GM19023 (cell line): ENCODE results near the gene FOXJ3.

Experiments used
- ATAC-seq: cut with Tn5 transposase; IDR thresholded peaks from one replicate; pipeline ENCODE4 v1.9.1; 2021; ENCODE audit warnings: mild to moderate bottlenecking, moderate library complexity; ENCODE audit not compliant: unreplicated experiment

Gene FOXJ3

DNA sequence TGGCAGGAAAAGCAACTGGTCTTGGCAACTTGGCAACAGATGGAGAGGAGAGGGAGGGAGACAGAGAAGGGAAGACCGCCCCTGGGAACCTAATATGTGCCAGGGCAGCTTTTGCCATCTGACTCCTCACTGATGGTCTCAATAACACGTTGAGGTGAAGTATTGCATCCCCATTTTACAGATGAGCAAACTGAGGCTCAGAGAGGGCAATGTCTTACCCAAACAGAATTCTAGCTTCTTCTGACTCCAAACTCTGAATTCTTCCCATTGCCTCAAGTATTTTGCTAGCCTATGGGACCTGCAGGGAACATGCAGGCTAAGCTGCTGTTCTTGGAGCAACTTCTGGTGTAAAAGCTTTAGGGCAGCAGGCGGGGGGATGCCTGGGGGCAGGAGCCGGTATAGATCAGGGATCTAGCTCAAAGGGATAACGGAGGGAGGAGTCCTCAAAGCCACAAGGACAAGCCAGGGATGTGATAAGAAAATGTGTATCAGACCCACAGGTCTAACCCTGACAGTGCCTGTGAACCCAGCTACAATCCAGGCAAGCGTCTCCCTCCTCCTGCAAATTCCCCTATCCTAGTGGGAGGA, 163.3 kb downstream of the FOXJ3 start:
- no peak for ATAC-seq

DNA sequence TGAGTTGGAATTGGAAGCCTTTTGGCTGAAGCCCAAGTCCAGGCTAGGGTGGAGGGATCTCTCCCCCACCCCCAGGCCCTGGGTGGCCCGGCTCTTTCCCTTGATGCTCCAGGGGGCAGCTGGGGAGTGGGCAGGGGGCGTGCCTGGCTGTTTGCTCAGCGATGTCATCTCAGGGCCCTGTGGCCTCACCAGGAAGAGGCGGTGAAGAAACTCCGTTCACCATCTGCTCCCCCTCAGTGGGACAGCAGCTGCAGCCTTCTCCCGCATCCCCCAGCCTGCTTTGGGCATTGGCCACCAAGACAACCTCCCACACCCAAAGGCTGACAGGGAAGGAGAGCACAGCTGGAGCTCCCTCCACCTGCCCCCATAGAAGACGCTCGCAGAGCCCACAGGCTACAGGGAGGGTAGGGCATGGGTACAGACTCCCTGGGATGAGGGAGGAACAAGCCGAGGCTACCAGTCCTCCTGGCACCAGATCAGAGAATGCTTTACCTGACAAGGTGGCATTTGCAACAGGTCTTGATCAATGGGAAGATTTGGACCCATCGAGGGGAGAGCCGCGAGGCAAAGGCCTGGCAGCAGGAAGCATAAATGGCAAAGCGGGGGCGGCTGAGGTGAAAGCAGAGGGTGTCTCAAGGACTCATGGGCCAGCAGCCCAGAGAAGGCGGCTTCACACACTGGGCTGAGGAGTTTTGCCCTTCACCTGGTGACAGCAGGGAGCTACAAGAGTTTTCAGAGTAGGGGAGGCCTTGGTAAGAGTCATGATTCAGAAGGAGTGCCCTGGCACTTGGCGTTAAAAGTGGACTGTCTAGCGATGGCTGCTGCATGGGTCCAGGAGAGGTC, 164.0 kb downstream of the FOXJ3 start:
- no peak for ATAC-seq

DNA sequence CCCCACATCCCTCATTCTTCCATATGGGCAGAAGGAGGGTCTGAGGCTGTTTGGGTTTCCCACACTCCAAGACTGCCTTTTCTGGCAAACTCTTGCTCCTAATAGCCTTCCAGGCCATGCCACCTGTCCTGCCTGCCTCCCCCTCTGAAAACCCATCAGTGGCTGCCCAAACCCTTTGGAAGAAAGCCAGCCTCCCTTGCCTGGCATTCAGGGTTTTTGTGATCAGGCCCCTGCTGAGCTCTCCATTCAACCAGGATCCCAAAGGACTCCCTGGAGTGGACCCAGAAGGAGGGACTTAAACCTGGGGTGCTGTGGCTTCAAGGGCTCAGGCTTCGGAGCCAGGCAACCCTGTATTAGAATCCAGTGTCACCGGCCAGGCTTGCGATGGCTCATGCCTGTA, 166.3 kb downstream of the FOXJ3 start:
- ATAC-seq, result no peak

DNA sequence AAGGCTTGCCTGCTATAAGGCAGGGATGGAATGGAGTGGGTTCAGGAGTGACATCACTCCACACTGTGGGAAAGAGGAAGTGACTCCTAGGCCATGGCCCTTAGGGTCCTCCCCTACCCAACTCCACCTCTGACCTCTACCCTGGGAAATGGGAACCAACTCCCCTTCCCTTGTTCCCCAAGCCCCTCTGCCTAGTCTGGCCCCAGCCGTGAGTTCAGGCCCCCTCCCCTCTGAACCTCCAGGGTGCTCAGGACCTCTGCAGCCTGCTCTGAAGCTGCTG, 166.7 kb downstream of the FOXJ3 start:
- no peak for ATAC-seq

DNA sequence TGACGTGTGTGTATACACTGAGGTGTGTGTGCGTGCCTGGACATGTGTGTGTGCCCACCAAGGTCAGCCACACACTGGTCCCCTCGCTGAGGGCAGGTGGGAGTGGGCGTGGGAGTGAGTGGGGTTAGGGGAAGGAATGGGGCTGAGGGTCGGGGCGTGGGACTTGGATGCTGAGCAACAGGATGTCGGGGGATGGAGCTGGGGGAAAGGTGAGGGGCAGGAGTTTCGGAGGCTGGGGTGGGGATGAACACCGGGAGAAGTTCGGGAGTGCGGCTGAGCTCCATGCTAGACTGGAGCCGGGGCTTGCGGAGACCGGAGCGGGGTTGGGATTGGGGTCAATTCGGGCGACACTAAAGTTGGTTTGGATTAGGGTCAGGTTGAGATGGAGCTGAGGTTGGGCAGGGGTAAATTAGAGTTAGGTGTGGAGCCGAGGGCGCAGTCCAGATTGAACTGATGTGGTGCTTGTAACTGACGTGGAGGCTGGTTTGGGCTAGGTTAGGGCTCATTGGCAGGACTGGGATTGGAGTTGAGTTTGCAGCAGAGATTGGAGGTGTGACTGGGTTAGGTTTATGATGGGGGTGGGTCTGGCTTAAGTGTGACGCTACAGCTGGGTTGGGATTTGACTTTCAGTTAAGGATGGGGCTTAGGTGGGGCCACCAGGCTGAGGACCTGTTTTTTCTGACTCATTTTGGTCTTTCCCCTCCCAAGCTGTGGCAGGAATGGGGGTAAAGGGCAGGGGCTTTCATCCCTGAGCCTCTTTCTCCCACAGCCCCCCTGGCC, 167.2 kb downstream of the FOXJ3 start:
- no peak for ATAC-seq

DNA sequence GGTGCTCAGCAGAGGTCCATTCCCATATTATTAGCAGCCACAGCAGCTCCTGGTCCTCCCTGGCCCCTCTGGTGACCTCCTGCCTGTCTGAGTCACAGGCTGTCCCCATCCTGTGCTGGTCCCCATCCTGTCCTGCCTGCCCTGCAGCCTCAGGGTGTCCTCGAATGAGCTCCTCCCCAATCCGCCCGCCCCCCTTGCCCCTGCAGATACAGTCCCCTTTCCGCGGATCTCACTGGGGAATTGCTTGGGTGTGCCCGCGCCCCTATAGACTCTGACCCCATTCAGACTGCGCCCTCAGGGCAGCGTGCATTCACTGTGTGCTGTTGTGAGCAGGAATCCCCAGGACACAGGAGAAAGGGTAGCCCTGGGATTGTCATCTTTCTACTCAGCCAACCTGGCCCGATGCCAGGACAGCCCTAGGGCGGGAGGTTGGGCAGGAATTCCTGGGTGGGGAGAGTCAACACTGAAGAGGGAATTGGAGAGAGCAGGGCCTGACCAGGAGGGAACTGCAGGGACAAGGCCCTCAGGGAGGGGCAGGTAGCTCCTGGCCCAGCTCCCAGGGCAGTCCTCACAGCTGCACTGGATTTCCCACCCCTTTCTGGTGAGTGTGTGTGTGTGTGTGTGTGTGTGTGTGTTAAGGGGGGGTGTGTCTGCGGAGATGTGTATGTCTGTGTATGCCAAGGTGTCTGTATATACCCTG, 169.4 kb downstream of the FOXJ3 start:
- no peak for ATAC-seq

DNA sequence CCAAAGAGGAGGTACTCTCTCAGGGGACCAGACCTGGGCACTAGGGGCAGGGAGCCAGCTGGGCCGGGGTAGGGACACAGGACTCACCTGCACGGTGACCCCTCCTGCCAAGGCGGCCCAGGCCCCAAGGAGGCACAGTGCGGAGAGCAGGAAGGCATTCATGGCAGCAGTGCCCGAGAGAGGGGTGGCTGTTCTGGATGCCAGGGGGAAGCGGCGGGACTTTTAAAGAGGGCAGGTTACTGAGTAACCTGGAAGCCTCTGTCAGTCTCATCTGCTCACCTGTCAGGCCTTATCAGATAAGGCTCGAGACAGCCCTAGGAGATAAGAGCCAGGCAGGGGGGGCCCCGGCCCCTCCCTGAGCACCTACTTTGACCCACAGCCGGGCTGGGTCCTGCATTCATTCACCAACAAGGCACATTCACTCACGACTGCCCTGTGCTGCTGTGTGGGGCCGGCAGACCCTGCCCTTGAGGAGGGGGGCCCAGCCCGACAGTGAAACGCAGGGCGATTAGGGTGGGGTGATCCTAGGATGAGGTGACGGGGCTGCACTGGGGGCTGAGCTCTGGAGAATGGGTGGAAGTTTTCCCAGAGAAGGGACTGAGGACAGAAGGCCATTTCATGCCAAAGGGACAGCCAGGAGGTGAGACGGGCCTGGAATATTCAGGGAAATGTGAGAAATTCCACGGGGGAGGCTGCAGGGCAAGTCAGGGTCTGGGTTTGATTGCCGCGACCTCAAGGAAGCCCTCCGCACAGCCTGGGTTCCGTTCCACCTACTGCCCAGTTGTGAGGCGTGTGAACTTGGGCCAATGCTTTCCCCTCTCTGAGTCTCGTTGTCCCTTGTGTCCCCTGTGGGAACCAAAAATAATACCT, 170.2 kb downstream of the FOXJ3 start, which contains the start of gene GUCA2A:
GUCA2A (minus strand) TSS at position 195 of the 870 bp plus-strand sequence; CDS start at position 162, 33 bp downstream.
- ATAC-seq, result no peak

DNA sequence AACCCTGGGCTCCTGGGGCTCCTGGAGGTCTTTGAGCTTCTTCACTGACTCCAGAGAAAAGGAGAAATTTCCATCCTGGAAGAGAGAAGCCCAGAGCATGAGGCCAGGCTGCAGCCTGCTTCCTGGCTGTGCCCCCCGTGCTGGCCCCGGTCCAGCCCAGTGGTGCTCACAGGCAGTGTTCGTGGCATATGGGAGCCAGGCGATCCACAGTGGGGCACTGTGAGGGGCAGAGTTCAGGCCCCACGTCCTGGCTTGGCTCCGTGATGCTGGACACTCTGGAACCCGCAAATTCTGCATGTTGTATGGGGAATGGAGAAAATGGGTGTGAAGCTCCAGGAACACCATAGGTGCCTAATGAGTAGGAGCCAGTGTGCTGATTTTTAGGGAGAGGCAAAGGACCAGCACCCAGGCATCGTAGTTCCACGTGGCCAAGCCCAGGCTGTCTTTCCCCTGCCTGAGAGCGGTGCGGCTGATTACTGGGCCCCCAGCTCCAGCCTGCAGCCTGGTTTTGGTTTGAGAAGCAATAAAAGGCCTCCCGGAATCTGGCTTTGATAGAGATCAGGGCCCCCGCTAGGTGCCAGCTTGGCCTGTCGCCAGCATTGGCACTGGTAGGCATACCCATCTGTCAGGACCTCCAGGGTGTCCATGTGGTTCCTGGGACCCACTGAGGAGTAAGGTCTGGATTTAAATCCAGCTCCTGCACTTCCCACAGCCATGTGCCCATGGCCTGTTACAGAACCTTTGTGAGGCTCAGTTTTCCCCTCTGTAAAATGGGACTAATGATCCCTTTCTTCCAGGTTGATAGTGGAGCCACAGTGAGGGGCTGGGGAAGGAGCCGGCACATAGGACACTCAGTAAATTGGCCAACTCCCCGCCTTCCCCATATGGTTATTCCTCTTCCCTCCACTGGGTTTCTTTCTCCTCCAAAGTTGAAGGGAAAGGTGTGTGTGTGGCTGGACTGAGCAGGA, 171.2 kb downstream of the FOXJ3 start:
- ATAC-seq, result no peak

DNA sequence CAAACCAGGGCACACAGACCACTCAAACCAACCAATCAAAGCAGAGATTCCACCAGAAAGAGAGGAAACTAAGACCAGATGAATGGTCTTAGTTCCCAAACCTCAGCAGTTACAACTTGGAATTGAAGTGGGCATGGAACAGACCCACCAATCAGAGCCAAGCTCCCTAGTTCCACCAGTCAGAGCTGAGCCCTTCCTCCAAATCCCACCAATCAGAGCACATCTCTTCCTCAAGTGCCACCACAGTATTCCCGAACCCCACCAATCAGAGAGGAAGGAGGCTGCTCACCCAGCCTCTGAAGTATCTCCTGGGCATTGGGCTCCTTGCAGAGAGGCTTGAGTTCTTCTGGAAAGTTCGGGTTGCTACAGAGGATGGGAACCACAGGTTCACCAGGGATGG, 171.9 kb downstream of the FOXJ3 start:
- ATAC-seq, result no peak

DNA sequence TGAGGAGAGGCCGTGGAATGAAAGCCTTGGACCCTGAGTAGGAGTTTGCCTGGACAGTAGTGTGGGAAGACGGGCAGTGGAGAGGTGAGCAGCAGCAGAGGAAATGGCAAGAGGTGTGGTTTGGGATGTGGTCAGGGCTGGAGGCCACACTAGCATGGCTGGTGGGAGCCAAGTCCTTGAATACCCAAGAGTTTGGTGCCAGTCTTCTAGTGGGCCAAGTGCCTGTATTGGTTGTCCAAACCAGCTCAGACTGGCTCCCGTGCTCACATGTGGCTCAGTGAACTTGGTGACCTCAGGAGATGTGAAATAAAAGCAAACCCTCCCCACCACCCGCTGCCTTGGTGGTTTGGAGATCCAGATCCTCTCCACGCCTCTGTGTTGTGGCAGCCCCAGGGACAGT, 172.9 kb downstream of the FOXJ3 start:
- no peak for ATAC-seq

DNA sequence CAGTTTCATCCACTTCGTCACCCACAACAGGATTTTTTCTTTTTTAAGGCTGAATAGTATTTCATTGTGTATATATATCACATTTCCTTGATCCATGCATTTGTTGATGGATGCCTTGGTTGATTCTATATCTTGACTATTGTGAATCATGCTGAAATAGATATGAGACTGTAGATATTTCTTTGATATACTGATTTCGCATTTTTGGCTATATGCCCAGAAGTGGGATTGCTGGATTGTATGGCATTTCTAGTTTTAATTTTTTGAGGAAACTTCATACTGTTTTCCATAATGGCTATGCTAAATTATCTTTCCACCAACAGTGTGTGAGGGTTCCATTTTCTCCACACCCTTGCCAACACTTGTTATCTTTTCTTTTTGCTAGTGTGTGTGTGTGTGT, 176.8 kb downstream of the FOXJ3 start:
- no peak for ATAC-seq

DNA sequence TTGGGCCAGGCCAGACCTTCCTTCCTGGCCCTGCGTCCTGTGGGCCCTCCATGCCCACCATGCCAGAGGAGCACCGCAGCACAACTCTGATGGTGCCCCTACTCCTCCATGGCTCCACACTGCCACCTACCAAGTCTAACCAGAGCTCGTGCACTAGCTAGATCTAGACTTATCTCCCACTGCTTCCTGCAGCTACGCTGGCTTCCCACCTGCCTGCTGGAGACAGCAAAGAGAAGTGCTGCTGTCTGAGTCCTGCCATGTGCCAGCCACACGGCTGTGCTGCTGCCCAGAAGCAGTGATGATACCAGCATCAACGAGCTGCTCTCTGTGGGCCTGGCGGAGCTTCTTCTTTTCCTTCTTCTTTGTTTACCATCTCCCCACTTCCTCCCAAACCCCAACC, 177.4 kb downstream of the FOXJ3 start:
- ATAC-seq, result no peak

DNA sequence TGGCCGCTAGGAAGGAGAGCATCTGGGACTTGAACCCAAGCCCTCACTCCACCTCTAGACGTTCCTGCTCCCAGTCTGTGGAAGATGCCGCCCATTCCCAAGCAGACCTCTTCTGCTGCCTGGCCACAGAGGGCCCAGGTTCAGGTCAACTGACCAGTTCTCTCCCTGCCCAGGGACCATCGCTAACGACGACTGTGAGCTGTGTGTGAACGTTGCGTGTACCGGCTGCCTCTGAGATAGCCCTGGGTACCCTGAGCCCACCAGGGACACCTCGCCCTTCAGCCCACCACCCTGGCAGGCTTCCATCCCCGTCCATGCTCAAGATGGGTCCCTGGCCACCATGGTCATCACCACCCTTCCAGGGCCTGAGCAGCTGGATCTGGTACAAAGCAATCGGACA, 179.7 kb downstream of the FOXJ3 start:
- no peak for ATAC-seq

DNA sequence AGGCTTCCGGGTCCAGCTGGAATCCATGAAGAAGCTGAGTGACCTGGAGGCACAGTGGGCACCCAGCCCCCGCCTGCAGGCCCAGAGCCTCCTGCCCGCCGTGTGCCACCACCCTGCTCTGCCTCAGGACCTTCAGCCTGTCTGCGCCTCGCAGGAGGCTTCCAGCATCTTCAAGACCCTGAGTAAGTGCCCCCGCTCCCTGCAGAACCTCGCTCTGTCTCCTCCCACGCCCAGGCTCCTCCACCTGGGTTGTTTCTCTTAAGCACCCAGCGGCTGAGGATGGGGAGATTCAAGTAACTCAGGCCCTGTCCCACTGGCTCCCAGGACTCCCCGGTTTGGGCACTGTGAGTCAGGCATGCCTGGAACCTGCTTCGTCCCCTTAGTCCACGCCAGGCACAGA, 180.3 kb downstream of the FOXJ3 start:
- no peak for ATAC-seq

DNA sequence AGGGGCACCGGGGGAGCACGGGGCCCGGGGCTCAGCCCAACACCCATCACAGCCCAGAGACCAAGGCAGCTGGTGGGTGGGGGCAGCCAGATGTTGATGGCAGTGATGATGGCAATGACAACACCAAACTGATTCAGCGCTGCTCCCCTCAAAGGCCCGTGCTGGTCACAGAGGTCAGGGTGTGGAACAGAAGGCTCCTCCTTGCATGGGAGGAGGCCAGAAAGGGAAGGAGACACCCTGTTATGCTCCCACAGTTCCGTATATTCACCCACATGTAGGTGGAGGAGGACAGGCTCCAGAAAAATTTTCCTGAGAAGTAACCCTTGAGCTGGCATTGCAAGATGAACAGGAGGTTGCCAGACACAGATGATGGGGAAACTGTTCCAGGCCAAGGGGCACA, 181.4 kb downstream of the FOXJ3 start:
- ATAC-seq, result no peak

DNA sequence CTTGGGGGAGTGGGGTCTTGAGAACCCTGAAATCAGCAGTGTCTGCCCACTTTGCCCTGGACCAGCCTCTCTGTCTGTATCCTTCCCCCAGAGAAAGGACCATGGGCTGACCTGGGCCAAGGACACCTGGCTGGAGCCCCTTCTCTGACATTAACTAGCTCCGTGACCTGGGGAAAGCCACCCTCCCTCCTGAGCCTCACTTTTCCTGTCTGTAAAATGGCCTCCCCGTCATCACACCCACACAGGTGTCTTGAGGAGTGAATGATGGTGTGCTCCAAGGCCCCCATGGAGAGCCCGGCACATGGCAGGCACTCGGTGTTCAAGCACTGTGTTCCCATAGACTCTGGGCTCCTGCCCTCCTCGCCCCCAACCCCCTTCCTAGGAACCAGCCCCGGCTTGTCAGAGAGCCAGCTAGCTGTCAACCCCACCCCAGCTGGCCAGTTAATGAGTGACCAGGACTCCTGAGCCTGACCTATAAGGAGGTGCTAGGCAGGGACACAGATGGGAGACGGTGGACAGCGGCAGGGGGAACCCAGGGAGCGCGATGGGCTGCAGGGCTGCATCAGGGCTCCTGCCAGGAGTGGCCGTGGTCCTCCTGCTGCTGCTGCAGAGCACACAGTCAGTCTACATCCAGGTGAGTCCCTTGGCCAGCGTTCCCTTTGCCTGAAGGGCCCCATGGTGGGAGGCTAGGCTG, 182.0 kb downstream of the FOXJ3 start, which contains the start of gene GUCA2B:
GUCA2B (plus strand) TSS at position 504 of the 694 bp plus-strand sequence; CDS start at position 545, 41 bp downstream.
- ATAC-seq, result no peak

DNA sequence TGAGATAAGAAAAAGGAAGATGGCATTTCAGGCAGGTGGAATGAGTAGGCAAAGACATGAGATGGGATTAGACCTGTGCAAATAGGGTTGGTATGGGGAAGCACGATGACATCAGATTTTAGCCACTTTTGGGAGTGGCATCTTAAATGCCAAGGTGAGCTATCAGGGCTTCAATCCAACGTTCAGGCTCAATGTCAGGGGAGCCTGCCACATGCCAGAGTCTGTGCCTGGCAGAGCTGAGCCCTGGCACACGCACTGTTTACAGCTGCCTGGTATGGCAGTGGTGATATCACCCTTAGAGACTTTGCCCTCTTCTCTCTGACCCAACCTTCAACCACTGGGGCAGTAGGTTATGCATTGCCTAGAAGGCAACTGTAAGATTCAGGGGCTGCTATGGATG, 182.9 kb downstream of the FOXJ3 start:
- no peak for ATAC-seq

DNA sequence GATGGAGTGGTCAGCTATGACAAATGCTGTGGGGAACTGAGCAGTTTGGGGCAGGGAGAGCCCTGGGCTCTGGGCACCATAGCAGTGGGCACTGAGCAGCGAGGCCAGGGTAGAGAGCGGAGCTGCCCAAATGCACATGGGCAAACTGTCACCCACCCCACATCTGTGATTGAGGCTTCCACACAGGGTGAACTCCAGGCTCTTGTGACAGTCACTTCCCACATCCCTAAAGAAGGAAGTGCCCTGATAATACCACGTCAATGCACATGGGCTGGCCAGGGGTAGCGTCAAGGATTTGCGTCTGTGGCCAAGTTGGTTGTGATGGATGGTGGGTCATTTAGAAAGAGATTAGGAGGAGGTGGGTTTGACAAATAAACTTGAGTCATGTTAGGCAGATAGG, 184.4 kb downstream of the FOXJ3 start:
- no peak for ATAC-seq

DNA sequence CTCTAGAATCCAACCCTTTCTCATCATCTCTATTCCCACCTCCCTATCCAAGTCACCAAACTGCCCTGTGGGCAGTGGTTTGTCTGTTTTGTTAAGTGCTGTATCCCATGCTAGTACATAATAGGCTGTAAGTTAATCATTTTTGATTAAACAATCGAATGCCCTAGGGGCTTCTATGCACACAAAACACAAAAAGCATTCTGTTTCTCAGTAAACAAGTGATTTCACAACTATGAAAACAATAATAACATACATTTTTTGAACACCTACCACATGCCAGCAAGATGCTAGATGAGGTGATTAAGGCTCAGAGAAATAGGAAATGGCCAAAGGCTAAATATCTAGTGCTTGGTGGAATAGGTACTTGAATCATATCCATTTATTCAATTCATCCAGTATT, 186.9 kb downstream of the FOXJ3 start:
- ATAC-seq, result no peak
